H1 (cell line): ENCODE results near the gene ITGA11. TPM values are rescaled to one million over a fixed set of nuclear protein-coding genes. Genes with fewer than 3 reads are reported as not detected.
A peak's percentile ranks its signal among the peaks of the same experiment; 100 is the strongest.

Experiments used
- CTCF ChIA-PET: fragments of 300-600 bp; sonication (Branson Sonifier 250); formaldehyde crosslinking; loops from one replicate; lab custom pipeline; 2021; ENCODE audit not compliant: partially characterized antibody; lab: Charles Lee
- POLR2A ChIA-PET: fragments of 300-600 bp; sonication (Branson Sonifier 250); formaldehyde crosslinking; loops from one replicate; lab custom pipeline; 2021; ENCODE audit warnings: inconsistent platforms; ENCODE audit not compliant: partially characterized antibody; lab: Charles Lee
- DNase-seq, 2 experiments: peaks; one replicate each; pipeline versions ENCODE4 v3.0.0 to v3.0.0-alpha.2; 2010 to 2022; ENCODE audit warnings: low spot score in 2 of 2, low read depth in 1 of 2, mixed read lengths in 1 of 2
- FAIRE-seq: peaks from 2 replicates; lab custom pipeline; 2011; peaks lifted over from hg19 to GRCh38; lab: Jason Lieb, UNC
- H2AFZ ChIP-seq: 2 replicates; pipeline ENCODE4 v1.8.1; 2012; ENCODE audit warnings: low read length, inconsistent platforms
- H2AK5ac ChIP-seq: 2 replicates; pipeline ENCODE4 v1.6.1; 2013; ENCODE audit warnings: low read depth, low read length
- H2BK120ac ChIP-seq: replicated peaks from 2 replicates; pipeline ENCODE3; 2013; ENCODE audit warnings: low read depth, low read length, inconsistent platforms
- H2BK12ac ChIP-seq: 2 replicates; pipeline ENCODE4 v1.6.1; 2013; ENCODE audit warnings: low read depth, low read length
- H2BK15ac ChIP-seq: 2 replicates; pipeline ENCODE4 v1.6.1; 2013; ENCODE audit warnings: low read length
- H2BK20ac ChIP-seq: 2 replicates; pipeline ENCODE4 v1.6.1; 2013; ENCODE audit warnings: low read length
- H2BK5ac ChIP-seq: 2 replicates; pipeline ENCODE4 v1.6.1; 2013; ENCODE audit warnings: low read depth, low read length
- H3K14ac ChIP-seq: 2 replicates; pipeline ENCODE4 v1.6.1; 2013; ENCODE audit warnings: inconsistent platforms; ENCODE audit not compliant: insufficient read length
- H3K18ac ChIP-seq: 2 replicates; pipeline ENCODE4 v1.6.1; 2013; ENCODE audit warnings: low read length; ENCODE audit errors: extremely low read depth
- H3K23ac ChIP-seq: 2 replicates; pipeline ENCODE4 v1.6.1; 2013; ENCODE audit warnings: inconsistent platforms; ENCODE audit not compliant: insufficient read length
- H3K23me2 ChIP-seq: 2 replicates; pipeline ENCODE4 v1.6.1; 2013; ENCODE audit warnings: low read depth, low read length
- H3K27ac ChIP-seq: 2 replicates; pipeline ENCODE4 v1.6.1; 2011; ENCODE audit warnings: low read depth, low read length, inconsistent platforms
- H3K27me3 ChIP-seq, 4 experiments: replicated peaks in 1 of 4; 1 replicate in 1 of 4; 2 replicates in 3 of 4; pipeline versions ENCODE4 v1.6.1 to v1.8.1; 2011 to 2013; ENCODE audit warnings: low read length in 3 of 4, mild to moderate bottlenecking in 3 of 4, inconsistent platforms in 2 of 4, mixed read lengths in 2 of 4, moderate library complexity in 1 of 4; ENCODE audit not compliant: control insufficient read depth in 3 of 4, insufficient read depth in 3 of 4; ENCODE audit errors: extremely low read depth in 1 of 4
- H3K36me3 ChIP-seq, 4 experiments: 2 replicates each; pipeline versions ENCODE4 v1.6.1 to v1.8.1; 2011 to 2013; ENCODE audit warnings: mild to moderate bottlenecking in 4 of 4, low read length in 3 of 4, moderate library complexity in 2 of 4, control low read depth in 1 of 4, inconsistent platforms in 1 of 4; ENCODE audit not compliant: insufficient read depth in 4 of 4, control insufficient read depth in 2 of 4
- H3K4ac ChIP-seq: replicated peaks from 2 replicates; pipeline ENCODE3; 2013; ENCODE audit warnings: low read length, low read depth, mixed read lengths, inconsistent platforms; ENCODE audit not compliant: insufficient read length
- H3K4me1 ChIP-seq, 4 experiments: replicated peaks in 1 of 4; 1 replicate in 1 of 4; 2 replicates in 3 of 4; pipeline versions ENCODE4 v1.6.1 to v1.8.1; 2011 to 2013; ENCODE audit warnings: low read length in 3 of 4, inconsistent platforms in 2 of 4, mixed read lengths in 1 of 4; ENCODE audit not compliant: insufficient read depth in 4 of 4, control insufficient read depth in 3 of 4
- H3K4me2 ChIP-seq, 2 experiments: 2 replicates each; pipeline versions ENCODE4 v1.6.1 to v1.8.1; 2011 to 2013; ENCODE audit warnings: low read depth in 2 of 2, low read length in 2 of 2, control low read depth in 1 of 2, inconsistent platforms in 1 of 2, mild to moderate bottlenecking in 1 of 2; ENCODE audit not compliant: insufficient read depth in 1 of 2
- H3K4me3 ChIP-seq, 4 experiments: fragments of 200-600, 300-600 bp in 1 of 4; sonication (generic), shearing (Covaris generic), sonication (Bioruptor Twin) in 1 of 4; 2 replicates each; pipeline versions ENCODE4 v1.5.1 to v1.8.1; 2011 to 2016; ENCODE audit warnings: low read length in 4 of 4, low read depth in 3 of 4, control low read depth in 2 of 4, inconsistent platforms in 2 of 4, mild to moderate bottlenecking in 2 of 4, mixed read lengths in 1 of 4, moderate library complexity in 1 of 4; ENCODE audit not compliant: insufficient read depth in 2 of 4; ENCODE audit errors: extremely low read depth in 1 of 4
- H3K56ac ChIP-seq: replicated peaks from 2 replicates; pipeline ENCODE3; 2013; ENCODE audit warnings: low read depth, mild to moderate bottlenecking, mixed read lengths, low read length, inconsistent platforms; ENCODE audit not compliant: insufficient read length
- H3K79me1 ChIP-seq: 2 replicates; pipeline ENCODE4 v1.6.1; 2013; ENCODE audit warnings: low read depth, low read length, control low read depth
- H3K79me2 ChIP-seq, 2 experiments: 2 replicates each; pipeline versions ENCODE4 v1.6.1 to v1.8.1; 2012 to 2013; ENCODE audit warnings: low read length in 2 of 2, mild to moderate bottlenecking in 2 of 2, inconsistent platforms in 1 of 2; ENCODE audit not compliant: insufficient read depth in 2 of 2, control insufficient read depth in 1 of 2
- H3K9ac ChIP-seq, 4 experiments: replicated peaks in 1 of 4; 1 replicate in 1 of 4; 2 replicates in 3 of 4; pipeline versions ENCODE4 v1.6.1 to v1.8.1; 2011 to 2013; ENCODE audit warnings: low read depth in 3 of 4, low read length in 3 of 4, control low read depth in 2 of 4, mild to moderate bottlenecking in 2 of 4, moderate library complexity in 2 of 4, inconsistent platforms in 1 of 4; ENCODE audit errors: extremely low read depth in 1 of 4
- H3K9me3 ChIP-seq, 2 experiments: 2 replicates each; pipeline versions ENCODE4 v1.6.1 to v1.8.1; 2012 to 2013; ENCODE audit warnings: mild to moderate bottlenecking in 2 of 2, moderate library complexity in 2 of 2, control low read depth in 1 of 2, inconsistent platforms in 1 of 2, low read depth in 1 of 2, low read length in 1 of 2, mixed read lengths in 1 of 2; ENCODE audit not compliant: insufficient read depth in 2 of 2
- H4K20me1 ChIP-seq, 2 experiments: replicated peaks in 1 of 2; 2 replicates each; pipeline versions ENCODE3 to v1.8.1; 2011 to 2013; ENCODE audit warnings: inconsistent platforms in 2 of 2, low read length in 2 of 2, mild to moderate bottlenecking in 1 of 2; ENCODE audit not compliant: insufficient read depth in 2 of 2, control insufficient read depth in 1 of 2
- H4K5ac ChIP-seq: 2 replicates; pipeline ENCODE4 v1.6.1; 2013; ENCODE audit warnings: low read length, low read depth, mixed read lengths, inconsistent platforms; ENCODE audit not compliant: insufficient read length
- H4K8ac ChIP-seq: 2 replicates; pipeline ENCODE4 v1.8.0; 2013; ENCODE audit warnings: mild to moderate bottlenecking, moderate library complexity, low read length, inconsistent platforms; ENCODE audit not compliant: insufficient read depth; ENCODE audit errors: extremely low read depth
- H4K91ac ChIP-seq: replicated peaks from 2 replicates; pipeline ENCODE3; 2013; ENCODE audit warnings: low read length, mixed read lengths, inconsistent platforms; ENCODE audit not compliant: insufficient read length
- CHD2 ChIP-seq: IDR thresholded peaks from 2 replicates; pipeline ENCODE4 v1.6.1; 2012; ENCODE audit warnings: low read length, improper control_type of control experiment
- CTBP2 ChIP-seq: IDR thresholded peaks from 2 replicates; pipeline ENCODE4 v1.7.0; 2011; ENCODE audit warnings: borderline replicate concordance, mild to moderate bottlenecking, moderate library complexity, mixed read lengths, low read length; ENCODE audit not compliant: insufficient read depth, insufficient read length
- EGR1 ChIP-seq: IDR thresholded peaks from 2 replicates; pipeline ENCODE4 v1.6.1; 2011; ENCODE audit warnings: low read depth, low read length, borderline replicate concordance
- GTF2F1 ChIP-seq: IDR thresholded peaks from 2 replicates; pipeline ENCODE4 v1.6.1; 2012; ENCODE audit warnings: low read depth, low read length, improper control_type of control experiment, borderline replicate concordance
- JUN ChIP-seq: IDR thresholded peaks from 2 replicates; pipeline ENCODE4 v1.6.1; 2011; ENCODE audit warnings: low read depth, mild to moderate bottlenecking, improper control_type of control experiment, low read length
- SP4 ChIP-seq: IDR thresholded peaks from 2 replicates; pipeline ENCODE4 v1.6.1; 2012; ENCODE audit warnings: low read length, inconsistent platforms
- TBP ChIP-seq: IDR thresholded peaks from 2 replicates; pipeline ENCODE4 v1.6.1; 2011; ENCODE audit warnings: low read depth, low read length, improper control_type of control experiment
- TCF12 ChIP-seq: IDR thresholded peaks from 2 replicates; pipeline ENCODE4 v1.6.1; 2011; ENCODE audit warnings: low read depth, mild to moderate bottlenecking, low read length
- WGBS, 2 experiments: shearing (Covaris generic) in 1 of 2; methylation state at CpG; one replicate each; pipeline versions ENCODE4 v1.1.6 to v1.1.7; 2013 to 2015; ENCODE audit warnings: low lambda C conversion rate in 2 of 2, mixed read lengths in 2 of 2, inconsistent platforms in 1 of 2, low coverage in 1 of 2, missing lambda C conversion rate in 1 of 2; ENCODE audit not compliant: insufficient replicate concordance in 2 of 2, insufficient coverage in 1 of 2, insufficient read length in 1 of 2; ENCODE audit errors: extremely low coverage in 1 of 2, missing lambda C conversion rate in 1 of 2; 5-methylcytosine and 5-hydroxymethylcytosine counted together
- polyA plus RNA-seq, 7 experiments: library from polyadenylated mRNA; depleted of rRNA in 3 of 7; stranded (reverse) in 5 of 7; unstranded in 2 of 7; fragments of >200 nt in 5 of 7; fragments of 200-250 nt in 2 of 7; gene quantifications; 1 replicate in 5 of 7; 2 replicates in 1 of 7; 4 replicates in 1 of 7; pipeline versions ENCODE4 v1.2.1 to v1.2.3, GENCODE V29; 2011 to 2013; ENCODE audit warnings: missing spikeins in 2 of 7, mixed read lengths in 2 of 7
- total RNA-seq: library from RNA; stranded (reverse); fragmentation: NEBNext Ultra II Directional; extraction: Animal tissue kit (Norgen Biotek cat#: 25700); gene quantifications from 2 replicates; pipeline ENCODE4 v1.2.1, GENCODE V29; 2021

The ITGA11 gene
- total and polyA plus RNA-seq, 2 of the 8 experiments (the other 6 are each of a cell fraction or from before 2014, with no cell fraction given), result 0.05 to 0.06 TPM

DNA sequence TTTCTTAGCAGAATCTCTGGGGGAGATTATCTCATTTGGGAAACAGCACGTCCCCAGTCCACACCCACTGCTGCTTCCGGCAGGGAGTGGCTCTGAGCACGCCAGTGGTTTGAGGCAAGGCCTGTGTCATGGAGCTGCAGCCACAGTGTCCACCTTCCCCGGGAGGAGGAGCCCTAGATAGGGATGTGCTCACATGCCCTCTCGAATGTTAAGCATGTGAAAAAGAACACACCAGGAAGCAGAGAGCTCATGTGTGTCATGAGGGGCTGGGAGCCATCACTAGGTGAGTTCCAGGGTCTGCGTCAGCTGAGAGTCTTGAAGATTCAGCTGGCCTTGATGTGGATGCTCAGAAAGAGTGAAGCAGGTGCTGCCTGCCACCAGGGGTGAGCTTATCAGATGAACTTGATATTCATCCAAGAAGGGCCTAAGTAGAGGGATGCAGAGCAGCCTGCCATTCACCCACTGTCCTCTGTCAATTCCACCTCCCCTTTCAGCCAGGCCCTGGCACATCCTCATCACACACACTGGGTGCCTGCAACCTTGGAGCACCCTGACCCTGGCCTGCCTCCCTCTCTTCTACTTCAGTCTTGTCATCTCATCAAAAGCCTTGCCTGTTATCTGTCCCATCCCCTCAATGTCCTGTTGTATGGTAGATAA, 16.3 kb downstream of the ITGA11 start:
- H3K4me3 ChIP-seq, result no peak overlapping the region
- no peak overlapping the region for H3K14ac ChIP-seq
- no peaks in the 10 kb centered on the region for H3K9me3 ChIP-seq
- H2BK12ac ChIP-seq, result no peak overlapping the region
- no peaks in the 10 kb centered on the region for H3K36me3 ChIP-seq
- WGBS, 2 experiments, result 79% methylated on average over 6 of the region's 6 CpGs; no CpG with 5 or more reads in 1 of the 2 experiments
- no peak for TF ChIP-seq TBP
- TF ChIP-seq CTBP2, result no peak
- TF ChIP-seq EGR1, result no peak
- no peak for TF ChIP-seq SP4
- TF ChIP-seq JUN, result no peak
- TF ChIP-seq CHD2, result no peak
- TF ChIP-seq TCF12, result no peak
- TF ChIP-seq GTF2F1, result no peak
- TF ChIP-seq, all 59 proteins: peak for 0
- no peaks in the 10 kb centered on the region; the same call in 1 of the 2 replicates for H3K23me2 ChIP-seq
- no peak overlapping the region for H3K56ac ChIP-seq
- H2BK120ac ChIP-seq, result no peak overlapping the region
- no peak overlapping the region for H4K8ac ChIP-seq
- H3K4me1 ChIP-seq, result peaks cover 0 to 2% (median 0%) of the 10 kb centered on the region in 4 experiments; a peak in 2 of 7 replicates
- H3K23ac ChIP-seq, result no peak overlapping the region
- H4K91ac ChIP-seq, result no peak overlapping the region
- H3K9ac ChIP-seq, result no peak overlapping the region
- ChIA-PET CTCF (interaction anchor here (0.8 to 1.8 kb wide), 5 partner anchors 12 to 190 kb away, joined by 3 to 5 read pairs (median 4); no protein-coding TSS in a partner anchor), POLR2A (no interaction called here)
- H3K27ac ChIP-seq, result no peak overlapping the region
- no peak overlapping the region for H3K18ac ChIP-seq
- H4K20me1 ChIP-seq, result no peaks in the 10 kb centered on the region
- no peaks in the 10 kb centered on the region for H3K79me2 ChIP-seq
- FAIRE-seq (no peak), DNase-seq (peak in 1 of 2 experiments; percentile 32)
- H2BK20ac ChIP-seq, result no peak overlapping the region
- H3K27me3 ChIP-seq, result no peaks in the 10 kb centered on the region
- no peak overlapping the region for H2AK5ac ChIP-seq
- H3K4ac ChIP-seq, result no peak overlapping the region
- H2BK15ac ChIP-seq, result no peak overlapping the region
- no peak overlapping the region for H3K4me2 ChIP-seq
- no peak overlapping the region for H2AFZ ChIP-seq
- no peak overlapping the region for H4K5ac ChIP-seq
- H3K79me1 ChIP-seq, result no peaks in the 10 kb centered on the region
- no peak overlapping the region for H2BK5ac ChIP-seq
